Mammary epithelial cell (primary cell): Measurements from ENCODE around the gene DAB2IP.

Source experiments
- CTCF ChIP-seq, 2 donors: IDR thresholded peaks in 1 of 2; conservative IDR thresholded peaks in 1 of 2; 2 replicates each; pipeline ENCODE4 v1.5.1; 2011 to 2012; ENCODE audit warnings: inconsistent platforms in 2 of 2, low read length in 2 of 2, mild to moderate bottlenecking in 2 of 2, control low read depth in 1 of 2, low read depth in 1 of 2; ENCODE audit not compliant: insufficient read depth in 1 of 2; ENCODE audit errors: extremely low read depth in 1 of 2
- EZH2 ChIP-seq: IDR thresholded peaks from 2 replicates; pipeline ENCODE4 v1.6.1; 2012; ENCODE audit warnings: low read length, inconsistent platforms, borderline replicate concordance

- TF ChIP-seq CTCF (conservative IDR thresholded peaks at IDR 0.05 in 1 of 2, IDR thresholded peaks at IDR 0.05 in 1 of 2; ENCODE audit: extremely low read depth in 1 of 2, insufficient read depth in 1 of 2, low read depth in 1 of 2, low read length in 2 of 2), result no peak
- TF ChIP-seq EZH2, result no peak
These were observed 165.0 kb downstream of the DAB2IP start for GRCh38 chr9:121816449-121816817.
